DOHH2 (cell line): ENCODE data around the gene RPS3A.
A peak's percentile ranks its signal among the peaks of the same experiment; 100 is the strongest.

Experiments used
- H3F3A ChIP-seq: fragments of 200-600 bp; sonication (generic), shearing (Covaris generic); 2 replicates; pipeline ENCODE4 v1.6.0; 2016; ENCODE audit warnings: antibody characterized with exemption, mild to moderate bottlenecking; ENCODE audit not compliant: control insufficient read depth, insufficient read depth
- H3K27ac ChIP-seq: fragments of 200-600 bp; sonication (generic); 2 replicates; pipeline ENCODE4 v1.5.1; 2014; ENCODE audit warnings: low read depth, mild to moderate bottlenecking, low read length, moderate library complexity
- H3K27me3 ChIP-seq: fragments of 200-600 bp; sonication (generic); 2 replicates; pipeline ENCODE4 v1.6.1; 2014; ENCODE audit warnings: mild to moderate bottlenecking, low read length, mixed read lengths; ENCODE audit not compliant: control insufficient read depth
- H3K36me3 ChIP-seq: fragments of 200-600 bp; sonication (generic); 2 replicates; pipeline ENCODE4 v1.6.1; 2014; ENCODE audit warnings: mild to moderate bottlenecking, low read length, moderate library complexity, mixed read lengths; ENCODE audit not compliant: control insufficient read depth
- H3K4me1 ChIP-seq: fragments of 200-600 bp; sonication (generic); 2 replicates; pipeline ENCODE4 v1.6.1; 2014; ENCODE audit warnings: mild to moderate bottlenecking, low read length, mixed read lengths; ENCODE audit not compliant: control insufficient read depth
- H3K4me2 ChIP-seq: fragments of 200-600 bp; sonication (generic); 2 replicates; pipeline ENCODE4 v1.6.0; 2014; ENCODE audit warnings: mild to moderate bottlenecking, low read length, moderate library complexity
- H3K4me3 ChIP-seq: fragments of 200-600 bp; sonication (generic); 2 replicates; pipeline ENCODE4 v1.5.1; 2014; ENCODE audit warnings: mild to moderate bottlenecking, low read length, mixed read lengths
- H3K79me2 ChIP-seq: fragments of 200-600 bp; sonication (generic); 2 replicates; pipeline ENCODE4 v1.6.1; 2014; ENCODE audit warnings: mild to moderate bottlenecking, low read length, mixed read lengths; ENCODE audit not compliant: control insufficient read depth
- H3K9me2 ChIP-seq: fragments of 200-600 bp; sonication (generic); replicated peaks from 2 replicates; pipeline ENCODE4 v1.6.1; 2014; ENCODE audit warnings: mild to moderate bottlenecking, low read length, mixed read lengths; ENCODE audit not compliant: control insufficient read depth
- H3K9me3 ChIP-seq: fragments of 200-600 bp; sonication (generic); 2 replicates; pipeline ENCODE4 v1.6.1; 2014; ENCODE audit warnings: antibody characterized with exemption, low read length, mixed read lengths; ENCODE audit not compliant: control insufficient read depth, insufficient read depth
- H4K20me1 ChIP-seq: fragments of 200-600 bp; sonication (generic); 2 replicates; pipeline ENCODE4 v1.6.0; 2014; ENCODE audit warnings: low read depth, mild to moderate bottlenecking, antibody characterized with exemption, low read length, moderate library complexity; ENCODE audit not compliant: control insufficient read depth, insufficient read depth
- CTCF ChIP-seq: fragments of 200-600 bp; sonication (generic); IDR thresholded peaks from one replicate; pipeline ENCODE4 v1.5.1; 2014; ENCODE audit warnings: antibody characterized with exemption, mild to moderate bottlenecking, low read depth, low read length; ENCODE audit not compliant: poor library complexity, severe bottlenecking
- EZH2phosphoT487 ChIP-seq: fragments of 200-600 bp; sonication (generic); IDR thresholded peaks from 2 replicates; pipeline ENCODE4 v1.6.1; 2017; ENCODE audit warnings: borderline replicate concordance, mild to moderate bottlenecking, antibody characterized with exemption, low read length, moderate library complexity, mixed read lengths

Gene RPS3A

DNA sequence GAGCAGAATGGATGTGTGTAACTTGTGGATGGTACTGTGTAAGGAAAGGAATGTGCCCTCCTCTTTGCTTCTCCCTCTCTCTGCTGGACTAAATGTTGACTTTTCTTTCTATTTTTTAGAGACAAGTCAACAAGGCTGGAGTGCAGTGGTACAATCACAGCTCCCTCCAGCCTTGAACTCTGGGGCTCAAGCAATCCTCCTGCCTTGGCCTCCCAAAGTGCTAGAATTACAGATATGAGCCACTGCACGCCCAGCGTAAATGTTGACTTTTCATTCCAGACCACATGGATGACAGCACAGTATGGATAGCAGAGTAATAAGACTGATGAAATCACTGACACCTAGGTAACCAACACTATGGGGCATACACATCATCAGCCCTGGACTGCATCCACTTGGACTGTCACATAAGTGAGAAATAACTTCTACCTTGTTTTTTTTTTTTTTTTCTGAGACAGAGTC is 5.1 kb upstream of the RPS3A start:
- Histone ChIP-seq H3K27ac (no peak overlapping the region), H3K4me3 (no peak overlapping the region)
- TF ChIP-seq EZH2phosphoT487 = no peak
- TF ChIP-seq CTCF = no peak

DNA sequence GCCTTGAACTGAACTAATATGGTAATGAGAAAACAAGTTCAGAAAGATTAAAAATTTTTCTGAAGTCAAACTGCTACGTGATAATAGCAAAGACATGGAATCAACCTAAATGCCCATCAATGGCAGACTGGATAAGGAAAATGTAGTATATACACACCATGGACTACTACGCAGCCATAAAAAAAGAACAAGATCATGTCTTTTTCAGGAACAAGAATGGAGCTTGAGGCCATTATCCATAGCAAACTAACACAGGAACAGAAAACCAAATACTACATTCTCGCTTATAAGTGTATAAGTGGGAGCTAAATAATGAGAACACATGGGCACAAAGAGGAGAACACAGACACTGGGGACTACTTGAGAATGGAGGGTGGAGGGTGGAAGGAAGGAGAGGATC is 4.3 kb upstream of the RPS3A start:
- Histone ChIP-seq H3K36me3 (peaks cover 6% of the 10 kb centered on the region), H3K27me3 (no peaks in the 10 kb centered on the region), H3K79me2 (peaks cover 8% of the 10 kb centered on the region), H3K4me2 (no peak overlapping the region), H3K4me1 (peaks cover 7% of the 10 kb centered on the region), H3K4me3 (no peak overlapping the region), H3K9me2 (no peaks in the 10 kb centered on the region), H4K20me1 (0 out of 2 replicates have a peak, but pooled peaks cover 4% of the 10 kb centered on the region), H3K9me3 (no peaks in the 10 kb centered on the region), H3F3A (peaks cover 4% of the 10 kb centered on the region; the same call in 1 of the 2 replicates), H3K27ac (no peak overlapping the region)
- no peak for TF ChIP-seq CTCF
- no peak for TF ChIP-seq EZH2phosphoT487

More for the DNA sequence above, 5.1 kb upstream of the RPS3A start:
- Histone ChIP-seq H3K9me2 (no peaks in the 10 kb centered on the region), H3K36me3 (no peaks in the 10 kb centered on the region), H3K4me2 (no peak overlapping the region), H3K9me3 (no peaks in the 10 kb centered on the region), H4K20me1 (no peaks in the 10 kb centered on the region), H3K79me2 (no peaks in the 10 kb centered on the region), H3K27me3 (no peaks in the 10 kb centered on the region), H3F3A (no peaks in the 10 kb centered on the region), H3K4me1 (peaks cover 7% of the 10 kb centered on the region)

GRCh38 chr4:151097759-151098158 is 1.7 kb upstream of the RPS3A start:
- Histone ChIP-seq H3K36me3 (peaks cover 32% of the 10 kb centered on the region), H3K9me3 (no peaks in the 10 kb centered on the region), H4K20me1 (peaks cover 22% of the 10 kb centered on the region), H3K79me2 (peaks cover 34% of the 10 kb centered on the region), H3K4me2 (no peak overlapping the region), H3K9me2 (no peaks in the 10 kb centered on the region), H3K4me1 (peaks cover 25% of the 10 kb centered on the region), H3K4me3 (no peak overlapping the region), H3F3A (peaks cover 23% of the 10 kb centered on the region), H3K27me3 (no peaks in the 10 kb centered on the region), H3K27ac (no peak overlapping the region)
- TF ChIP-seq EZH2phosphoT487 (no peak), CTCF (no peak)

DNA sequence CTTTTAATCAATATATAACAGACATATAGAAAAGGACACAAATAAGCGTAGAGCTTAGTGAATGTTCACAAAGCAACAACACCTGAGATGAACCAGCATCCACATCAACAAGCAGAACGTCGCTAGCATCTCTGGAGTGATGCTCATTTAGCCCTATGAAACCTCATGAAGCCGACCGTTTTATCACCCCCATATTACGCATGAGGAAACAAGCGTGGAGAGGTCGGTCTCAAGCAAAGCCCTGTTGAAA is 524 bp upstream of the RPS3A start:
- peaks cover 44% of the 10 kb centered on the region for H3K36me3 ChIP-seq
- no peak for TF ChIP-seq CTCF
- TF ChIP-seq EZH2phosphoT487 = no peak
- no peaks in the 10 kb centered on the region for H3K27me3 ChIP-seq
- peak overlapping the region; percentile 63 for H3K4me2 ChIP-seq
- H3K27ac ChIP-seq = no peak overlapping the region
- peaks cover 22% of the 10 kb centered on the region for H4K20me1 ChIP-seq
- peaks cover 25% of the 10 kb centered on the region for H3K4me1 ChIP-seq
- peak overlapping the region; percentile 94 for H3K4me3 ChIP-seq
- no peaks in the 10 kb centered on the region for H3K9me3 ChIP-seq
- peaks cover 43% of the 10 kb centered on the region for H3K79me2 ChIP-seq
- H3K9me2 ChIP-seq = no peaks in the 10 kb centered on the region
- peaks cover 34% of the 10 kb centered on the region for H3F3A ChIP-seq
